Breast epithelium (tissue), 3 donors: ENCODE results near the gene MAPKAPK3.

ENCODE experiments used
- POLR2AphosphoS5 ChIP-seq, 3 donors: sonication (generic); formaldehyde crosslinking; IDR thresholded peaks; one replicate each; pipeline ENCODE4 v1.6.1; 2017; ENCODE audit warnings: antibody characterized with exemption in 3 of 3
- TF ChIP-seq, protein P1 (sequence below), 3 donors: fragments of 450-650 bp; IDR thresholded peaks; one replicate each; pipeline ENCODE4 v1.5.1; 2016 to 2017; ENCODE audit warnings: antibody characterized with exemption in 3 of 3, mild to moderate bottlenecking in 3 of 3, moderate library complexity in 3 of 3

DNA sequence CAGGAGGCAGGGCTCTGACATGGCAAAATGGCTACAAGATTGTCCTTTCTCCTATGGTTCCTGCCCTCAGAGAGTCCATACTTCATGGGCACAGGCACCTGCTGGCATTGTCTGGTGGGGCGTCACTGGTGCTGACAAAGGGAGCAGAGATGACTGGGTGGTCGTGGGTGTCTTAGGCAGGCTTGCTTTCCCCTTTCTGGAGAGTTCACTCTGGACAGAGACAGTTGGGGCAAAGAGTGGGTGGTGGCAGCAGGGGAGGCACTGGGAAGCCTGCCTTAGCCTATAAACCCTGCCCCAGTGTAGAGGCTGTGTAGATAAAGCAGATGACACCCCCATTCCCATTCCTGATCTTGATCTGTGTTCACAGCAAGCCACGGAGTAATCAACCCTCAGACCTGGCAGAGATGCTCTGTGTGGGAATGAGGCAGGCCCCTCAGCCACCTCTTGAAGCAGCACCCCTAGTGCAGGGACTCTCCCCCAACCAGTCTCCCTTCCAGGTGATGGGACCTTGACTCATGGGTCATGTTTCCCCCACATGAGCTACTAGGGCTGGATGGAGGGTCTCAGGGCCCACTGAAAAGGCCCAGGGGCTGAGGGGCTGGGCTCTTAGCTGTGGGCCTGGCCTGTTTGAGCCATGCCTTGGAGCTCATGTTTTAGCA lies 37.1 kb downstream of the MAPKAPK3 start:
- TF ChIP-seq POLR2AphosphoS5 (IDR thresholded peaks at IDR 0.05): no peak
- TF ChIP-seq, protein P1, sequence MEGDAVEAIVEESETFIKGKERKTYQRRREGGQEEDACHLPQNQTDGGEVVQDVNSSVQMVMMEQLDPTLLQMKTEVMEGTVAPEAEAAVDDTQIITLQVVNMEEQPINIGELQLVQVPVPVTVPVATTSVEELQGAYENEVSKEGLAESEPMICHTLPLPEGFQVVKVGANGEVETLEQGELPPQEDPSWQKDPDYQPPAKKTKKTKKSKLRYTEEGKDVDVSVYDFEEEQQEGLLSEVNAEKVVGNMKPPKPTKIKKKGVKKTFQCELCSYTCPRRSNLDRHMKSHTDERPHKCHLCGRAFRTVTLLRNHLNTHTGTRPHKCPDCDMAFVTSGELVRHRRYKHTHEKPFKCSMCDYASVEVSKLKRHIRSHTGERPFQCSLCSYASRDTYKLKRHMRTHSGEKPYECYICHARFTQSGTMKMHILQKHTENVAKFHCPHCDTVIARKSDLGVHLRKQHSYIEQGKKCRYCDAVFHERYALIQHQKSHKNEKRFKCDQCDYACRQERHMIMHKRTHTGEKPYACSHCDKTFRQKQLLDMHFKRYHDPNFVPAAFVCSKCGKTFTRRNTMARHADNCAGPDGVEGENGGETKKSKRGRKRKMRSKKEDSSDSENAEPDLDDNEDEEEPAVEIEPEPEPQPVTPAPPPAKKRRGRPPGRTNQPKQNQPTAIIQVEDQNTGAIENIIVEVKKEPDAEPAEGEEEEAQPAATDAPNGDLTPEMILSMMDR (IDR thresholded peaks at IDR 0.05): no peak
